BLaER1 (cell line): Measurements from ENCODE around the gene PRRT1.
A peak's percentile ranks its signal among the peaks of the same experiment; 100 is the strongest.

Experiments
- H3K27ac ChIP-seq: shearing (Covaris generic); formaldehyde crosslinking; 2 replicates; pipeline ENCODE4 v1.8.1; 2022
- H3K27me3 ChIP-seq: shearing (Covaris generic); formaldehyde crosslinking; 2 replicates; pipeline ENCODE4 v1.8.1; 2022
- H3K36me3 ChIP-seq: shearing (Covaris generic); formaldehyde crosslinking; 2 replicates; pipeline ENCODE4 v1.8.1; 2022
- H3K4me1 ChIP-seq: shearing (Covaris generic); formaldehyde crosslinking; 2 replicates; pipeline ENCODE4 v1.8.1; 2022
- H3K4me2 ChIP-seq: shearing (Covaris generic); formaldehyde crosslinking; 2 replicates; pipeline ENCODE4 v1.8.1; 2022
- H3K4me3 ChIP-seq: shearing (Covaris generic); formaldehyde crosslinking; 2 replicates; pipeline ENCODE4 v1.8.1; 2022
- H3K9ac ChIP-seq: shearing (Covaris generic); formaldehyde crosslinking; 2 replicates; pipeline ENCODE4 v1.8.1; 2022
- H3K9me3 ChIP-seq: shearing (Covaris generic); formaldehyde crosslinking; 2 replicates; pipeline ENCODE4 v1.8.1; 2022
- H4K20me1 ChIP-seq: shearing (Covaris generic); formaldehyde crosslinking; 2 replicates; pipeline ENCODE4 v1.8.1; 2022
- Cebpa-rat ChIP-seq: shearing (Covaris generic); IDR thresholded peaks from 2 replicates; pipeline ENCODE4 v1.8.1; 2022

PRRT1 gene

DNA sequence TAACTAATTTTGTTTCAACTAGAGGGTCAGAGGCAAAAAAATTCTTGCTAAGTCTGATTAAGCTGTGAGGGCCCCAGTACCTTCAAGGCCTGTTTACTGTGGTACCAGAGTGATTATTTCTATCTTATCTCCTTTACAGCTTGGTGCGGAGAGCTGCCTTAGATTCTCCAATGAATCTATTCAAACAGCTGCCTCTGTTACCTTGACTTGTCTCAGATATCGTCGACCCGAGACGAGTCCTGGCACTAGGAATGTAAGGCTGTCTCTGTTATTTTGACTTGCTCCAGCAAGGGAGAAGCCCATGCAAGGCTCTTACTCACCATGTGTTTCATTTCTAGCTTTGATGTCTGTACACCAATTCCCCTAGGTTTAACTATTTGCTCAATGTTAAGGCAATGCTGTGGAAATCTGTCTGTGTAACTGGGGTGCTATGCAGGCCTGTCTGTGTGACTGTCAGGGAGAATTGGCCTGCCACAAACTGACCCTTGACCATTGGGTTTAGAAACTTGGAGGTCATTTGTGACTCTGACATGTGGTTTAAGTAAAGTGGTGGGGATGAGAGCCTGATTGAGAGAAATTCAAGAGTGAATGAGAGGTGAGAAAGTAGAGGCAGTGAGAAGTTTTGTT lies 11.2 kb downstream of the PRRT1 start:
- H3K27me3 ChIP-seq: no peaks in the 10 kb centered on the region
- no peak overlapping the region for H3K4me3 ChIP-seq
- no peak overlapping the region for H3K4me2 ChIP-seq
- H3K4me1 ChIP-seq: no peaks in the 10 kb centered on the region
- H3K36me3 ChIP-seq: no peaks in the 10 kb centered on the region
- no peaks in the 10 kb centered on the region for H3K9me3 ChIP-seq
- no peak overlapping the region for H3K27ac ChIP-seq
- H4K20me1 ChIP-seq: no peaks in the 10 kb centered on the region
- no peak for TF ChIP-seq Cebpa-rat
- no peak overlapping the region for H3K9ac ChIP-seq

DNA sequence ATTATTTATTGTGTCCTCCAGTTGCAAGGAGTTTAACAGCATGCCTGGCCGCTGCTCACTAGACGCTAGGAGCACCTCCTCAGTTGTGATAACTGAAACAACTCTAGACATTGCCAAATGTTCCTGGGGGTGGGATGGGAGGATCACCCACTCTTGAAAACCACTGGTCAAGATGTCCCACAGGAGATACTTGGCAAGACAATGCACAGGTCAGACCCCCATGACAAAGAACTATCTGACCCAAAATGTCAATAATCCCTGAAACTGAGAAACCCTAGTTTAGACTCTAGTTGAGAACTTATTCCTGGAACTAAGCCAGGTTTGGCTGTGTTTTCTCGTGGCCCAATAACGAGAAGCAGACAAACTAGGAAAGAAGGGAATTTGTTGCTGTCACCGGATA lies 12.1 kb downstream of the PRRT1 start:
- H4K20me1 ChIP-seq: no peaks in the 10 kb centered on the region
- no peak overlapping the region for H3K9ac ChIP-seq
- H3K36me3 ChIP-seq: no peaks in the 10 kb centered on the region
- H3K27me3 ChIP-seq: no peaks in the 10 kb centered on the region
- no peak for TF ChIP-seq Cebpa-rat
- no peaks in the 10 kb centered on the region for H3K4me1 ChIP-seq
- no peak overlapping the region for H3K4me3 ChIP-seq
- H3K9me3 ChIP-seq: no peaks in the 10 kb centered on the region
- H3K4me2 ChIP-seq: no peak overlapping the region
- H3K27ac ChIP-seq: no peak overlapping the region

DNA sequence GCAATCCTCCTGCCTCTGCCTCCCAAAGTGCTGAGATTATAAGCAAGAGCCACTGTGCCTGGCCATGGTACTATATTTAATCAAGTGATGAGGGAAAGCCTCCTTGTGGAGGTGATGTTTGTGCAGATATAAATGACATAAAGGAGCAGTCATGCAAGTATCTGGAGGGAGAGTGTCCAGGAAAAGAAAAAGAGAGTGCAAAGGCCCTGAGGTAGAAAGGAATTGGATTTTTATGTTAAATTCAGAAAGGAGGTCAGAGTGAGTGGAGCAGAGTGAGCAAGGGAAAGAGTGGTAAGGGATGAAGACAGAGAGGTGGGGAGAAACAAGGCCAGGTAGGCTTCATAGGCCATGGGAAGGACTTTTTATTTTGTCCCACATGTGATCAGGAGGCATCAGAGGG lies 14.3 kb downstream of the PRRT1 start:
- TF ChIP-seq Cebpa-rat: no peak
- no peak overlapping the region for H3K4me2 ChIP-seq

DNA sequence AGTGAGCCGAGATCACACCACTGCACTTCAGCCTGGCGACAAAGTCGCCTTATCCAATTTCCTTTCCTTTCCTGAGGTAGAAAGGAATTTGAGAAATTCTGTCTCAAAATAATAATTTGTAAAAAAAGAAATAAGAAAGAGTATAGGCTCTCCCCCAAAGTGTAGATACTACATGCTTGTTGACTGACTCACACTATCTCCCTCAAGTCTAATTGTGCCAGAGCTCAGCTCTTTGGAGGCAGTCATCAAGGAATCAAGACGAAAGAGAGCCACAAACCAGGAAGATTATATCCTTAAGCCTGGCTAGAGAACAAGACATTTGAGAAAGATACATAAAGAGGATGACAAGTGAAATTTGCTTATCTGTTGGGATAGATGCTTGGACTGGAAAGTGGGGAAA lies 18.0 kb downstream of the PRRT1 start:
- no peaks in the 10 kb centered on the region for H4K20me1 ChIP-seq
- H3K9me3 ChIP-seq: no peaks in the 10 kb centered on the region
- no peaks in the 10 kb centered on the region for H3K36me3 ChIP-seq
- H3K4me1 ChIP-seq: peaks cover 11% of the 10 kb centered on the region
- no peaks in the 10 kb centered on the region for H3K27me3 ChIP-seq
- no peak for TF ChIP-seq Cebpa-rat
- H3K4me3 ChIP-seq: no peak overlapping the region
- no peak overlapping the region for H3K4me2 ChIP-seq
- no peak overlapping the region for H3K27ac ChIP-seq
- H3K9ac ChIP-seq: no peak overlapping the region

More for the DNA sequence above, 14.3 kb downstream of the PRRT1 start:
- Histone ChIP-seq H3K36me3 (no peaks in the 10 kb centered on the region), H3K4me1 (no peaks in the 10 kb centered on the region), H3K9me3 (no peaks in the 10 kb centered on the region), H3K4me3 (no peak overlapping the region), H3K27me3 (no peaks in the 10 kb centered on the region), H4K20me1 (no peaks in the 10 kb centered on the region), H3K27ac (no peak overlapping the region), H3K9ac (no peak overlapping the region)

DNA sequence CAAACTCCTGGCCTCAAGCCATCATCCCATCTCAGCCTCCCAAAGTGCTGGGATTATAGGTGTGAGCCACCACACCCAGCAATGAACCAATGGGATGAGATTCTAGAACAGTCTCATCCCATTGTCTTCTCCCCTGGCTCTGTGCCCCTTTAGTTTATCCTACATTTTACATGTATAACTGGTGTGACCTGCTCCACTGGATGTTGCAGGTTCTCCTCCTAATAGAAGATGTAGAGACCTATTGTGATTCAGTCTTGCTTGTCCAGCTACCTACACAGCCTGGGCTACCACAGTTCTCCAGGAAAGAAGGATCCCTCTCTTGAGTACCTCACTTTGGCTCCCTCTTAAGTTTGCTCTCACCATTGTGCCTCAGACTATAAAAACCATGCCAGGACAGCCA lies 19.6 kb downstream of the PRRT1 start:
- H3K4me1 ChIP-seq: peaks cover 20% of the 10 kb centered on the region
- no peak overlapping the region for H3K4me3 ChIP-seq
- H4K20me1 ChIP-seq: no peaks in the 10 kb centered on the region
- H3K4me2 ChIP-seq: no peak overlapping the region
- H3K9me3 ChIP-seq: no peaks in the 10 kb centered on the region
- H3K9ac ChIP-seq: no peak overlapping the region
- TF ChIP-seq Cebpa-rat: no peak
- H3K27ac ChIP-seq: no peak overlapping the region
- H3K27me3 ChIP-seq: no peaks in the 10 kb centered on the region
- no peaks in the 10 kb centered on the region for H3K36me3 ChIP-seq

DNA sequence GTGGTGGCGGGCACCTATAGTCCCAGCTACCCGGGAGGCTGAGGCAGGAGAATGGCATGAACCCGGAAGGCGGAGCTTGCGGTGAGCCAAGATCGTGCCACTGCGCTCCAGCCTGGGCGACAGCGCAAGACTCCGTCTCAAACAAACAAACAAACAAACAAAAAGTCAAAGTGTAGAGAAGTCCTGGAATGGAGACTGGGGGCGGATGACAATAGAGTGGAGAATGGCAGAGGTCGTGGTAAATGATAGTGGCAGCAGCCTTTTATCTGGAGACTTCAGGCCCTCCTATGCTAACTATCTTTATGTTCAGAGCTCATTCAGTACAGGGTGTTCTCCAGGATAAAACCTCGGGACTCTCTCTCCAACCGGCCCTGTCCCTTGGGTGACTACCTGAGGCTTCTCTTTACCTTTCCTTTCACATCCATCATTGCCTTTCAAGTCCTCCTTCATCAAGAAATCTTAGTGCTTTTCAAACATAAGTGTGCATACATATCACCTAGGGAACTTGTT lies 20.2 kb downstream of the PRRT1 start:
- Histone ChIP-seq H3K4me2 (no peak overlapping the region), H4K20me1 (no peaks in the 10 kb centered on the region), H3K4me3 (no peak overlapping the region), H3K4me1 (peaks cover 26% of the 10 kb centered on the region), H3K27ac (no peak overlapping the region), H3K36me3 (peaks cover 4% of the 10 kb centered on the region; the same call in 1 of the 2 replicates), H3K27me3 (no peaks in the 10 kb centered on the region), H3K9ac (no peak overlapping the region), H3K9me3 (no peaks in the 10 kb centered on the region)
- TF ChIP-seq Cebpa-rat: no peak

DNA sequence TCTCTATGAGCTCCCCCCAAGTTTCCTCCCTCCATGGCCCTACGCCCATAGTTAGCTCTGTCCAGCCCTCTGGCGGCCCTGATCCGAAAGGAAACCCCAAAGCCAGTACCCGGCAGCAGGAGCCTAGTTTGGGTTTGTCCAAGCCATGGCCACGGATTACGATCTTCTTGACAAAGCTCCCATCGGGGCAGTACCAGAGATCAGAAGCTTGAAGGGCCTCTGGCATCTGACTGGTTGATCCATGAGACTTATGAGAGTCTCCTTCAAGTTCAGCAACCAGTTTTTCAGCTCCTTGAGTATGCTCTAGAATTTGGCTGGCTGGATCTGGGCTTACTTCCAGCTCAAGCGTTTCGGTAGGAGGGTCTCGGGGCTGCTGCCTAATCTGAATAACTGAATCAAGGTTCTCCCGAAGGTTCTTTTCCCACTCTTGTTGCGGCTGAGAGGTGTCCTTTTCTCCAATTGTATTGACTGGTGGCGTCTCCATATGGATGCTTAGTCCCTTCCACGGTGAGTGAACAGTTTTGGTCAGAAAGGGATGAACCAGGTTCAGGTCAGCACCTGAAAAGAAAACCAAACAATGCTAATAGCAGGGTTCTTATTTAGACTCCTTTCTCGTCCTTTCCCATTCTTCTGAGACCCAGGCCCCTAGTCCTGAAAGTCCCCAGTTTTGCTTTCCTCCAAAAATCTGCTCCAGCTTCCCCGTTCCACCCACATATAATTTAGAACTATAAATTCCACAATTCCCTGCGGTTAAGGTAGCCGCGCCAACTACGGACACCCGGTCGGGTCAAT lies 22.2 kb downstream of the PRRT1 start:
- peak overlapping the region; percentile 69 for H3K27ac ChIP-seq
- H3K4me1 ChIP-seq: peaks cover 35% of the 10 kb centered on the region
- peak overlapping the region; percentile 82 for H3K9ac ChIP-seq
- no peaks in the 10 kb centered on the region for H3K9me3 ChIP-seq
- peak overlapping the region; percentile 98 for H3K4me2 ChIP-seq
- H3K36me3 ChIP-seq: peaks cover 24% of the 10 kb centered on the region
- H4K20me1 ChIP-seq: no peaks in the 10 kb centered on the region
- no peaks in the 10 kb centered on the region for H3K27me3 ChIP-seq
- no peak for TF ChIP-seq Cebpa-rat
- peak overlapping the region; percentile 78 for H3K4me3 ChIP-seq

DNA sequence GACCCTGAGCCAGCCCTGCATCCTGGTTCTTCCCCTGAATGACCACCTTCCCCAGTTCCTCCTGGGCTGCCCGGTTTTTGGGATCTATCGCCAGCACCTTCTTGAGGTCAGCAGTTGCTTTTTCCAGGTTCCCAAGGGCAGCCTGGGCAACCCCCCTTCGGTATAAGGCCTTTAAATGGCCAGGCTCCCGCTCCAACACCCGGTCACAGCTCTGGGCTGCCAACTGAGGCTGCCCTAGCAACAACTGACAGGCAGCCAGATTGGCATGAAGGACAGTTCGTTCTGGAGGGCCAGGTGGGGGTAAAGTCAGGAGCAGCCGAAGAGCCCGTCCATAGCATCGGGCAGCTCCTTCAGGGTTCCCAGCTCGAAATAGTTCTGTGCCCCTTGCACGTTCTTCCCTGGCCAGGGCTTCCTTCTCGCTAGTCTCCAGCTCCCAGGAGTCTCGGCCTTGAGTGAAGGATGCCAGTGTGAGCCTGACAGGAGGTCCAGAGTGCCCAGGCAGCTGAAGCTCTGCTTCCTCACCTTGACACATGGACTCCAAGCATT lies 22.9 kb downstream of the PRRT1 start:
- Histone ChIP-seq H3K4me1 (peaks cover 35% of the 10 kb centered on the region), H3K4me3 (peak overlapping the region; percentile 78), H3K9ac (peak overlapping the region; percentile 82), H3K27me3 (no peaks in the 10 kb centered on the region), H3K9me3 (no peaks in the 10 kb centered on the region), H4K20me1 (no peaks in the 10 kb centered on the region), H3K27ac (peak overlapping the region; percentile 69), H3K36me3 (peaks cover 30% of the 10 kb centered on the region), H3K4me2 (peak overlapping the region; percentile 98)
- no peak for TF ChIP-seq Cebpa-rat

DNA sequence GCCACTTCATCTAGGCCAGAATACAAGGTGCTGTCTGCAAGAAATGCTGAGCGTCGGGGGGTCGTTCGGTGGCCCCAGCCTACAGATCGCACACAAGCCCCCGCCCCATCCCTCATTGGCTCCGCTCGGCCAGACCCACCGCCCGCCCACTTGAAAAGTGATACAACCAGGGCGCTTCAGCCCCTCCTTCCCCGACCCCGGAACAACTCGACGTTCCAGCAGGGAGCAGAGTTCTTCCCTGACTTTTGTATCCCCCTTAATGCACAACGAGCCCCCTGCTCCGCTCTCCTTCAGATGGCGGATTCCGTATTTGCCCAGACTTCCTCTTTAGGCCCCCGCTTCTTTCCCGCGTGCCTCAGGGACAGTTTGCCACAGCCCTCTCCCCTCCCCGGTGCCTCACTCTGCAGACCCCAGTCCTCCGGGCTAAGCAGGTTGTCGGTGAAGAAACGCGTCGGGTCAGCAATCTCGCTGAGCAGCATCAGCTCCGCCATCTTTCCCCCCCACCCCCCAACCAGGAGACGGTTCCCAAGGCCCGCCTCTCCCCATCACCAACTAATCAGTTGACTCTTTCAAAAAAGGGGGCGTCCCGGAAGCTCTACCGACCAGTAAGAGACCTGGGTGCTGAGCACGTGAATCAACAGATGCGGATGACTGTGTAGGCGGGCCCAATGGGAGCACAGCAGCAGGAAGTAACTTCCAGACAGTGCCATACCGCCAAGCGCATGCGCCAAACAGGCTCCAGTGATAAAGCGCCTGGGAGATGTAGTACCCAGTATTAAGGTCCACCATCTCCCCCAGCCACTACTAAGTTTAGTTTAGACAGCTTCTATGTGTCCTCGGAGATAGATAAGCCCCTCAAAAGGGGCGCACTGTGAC lies 23.8 kb downstream of the PRRT1 start, which contains the start of gene ATF6B:
Gene ATF6B (minus strand): TSS at position 530 of the 876 bp plus-strand sequence. CDS start 39 bp downstream, at position 491.
- peak within 1 kb of the TSS; percentile 95 for H3K9ac ChIP-seq
- peaks cover 35% of the 10 kb centered on the region for H3K4me1 ChIP-seq
- peaks cover 39% of the 10 kb centered on the region for H3K36me3 ChIP-seq
- peak within 1 kb of the TSS; percentile 92 for H3K4me3 ChIP-seq
- H3K27ac ChIP-seq: peak within 1 kb of the TSS; percentile 90
- H3K27me3 ChIP-seq: no peaks in the 10 kb centered on the region
- H3K9me3 ChIP-seq: no peaks in the 10 kb centered on the region
- peak within 1 kb of the TSS; percentile 98 for H3K4me2 ChIP-seq
- no peak for TF ChIP-seq Cebpa-rat
- no peaks in the 10 kb centered on the region for H4K20me1 ChIP-seq
